ENCODE data around the gene ERBB2. TPM values are rescaled to one million over a fixed set of nuclear protein-coding genes. Genes with fewer than 3 reads are reported as not detected.

The ERBB2 gene
- total and polyA plus RNA-seq, 10 of the 15 experiments (the other 5 are each of a cell fraction or from before 2014, with no cell fraction given) = 0.39 to 7.0 (median 4.3) TPM

DNA sequence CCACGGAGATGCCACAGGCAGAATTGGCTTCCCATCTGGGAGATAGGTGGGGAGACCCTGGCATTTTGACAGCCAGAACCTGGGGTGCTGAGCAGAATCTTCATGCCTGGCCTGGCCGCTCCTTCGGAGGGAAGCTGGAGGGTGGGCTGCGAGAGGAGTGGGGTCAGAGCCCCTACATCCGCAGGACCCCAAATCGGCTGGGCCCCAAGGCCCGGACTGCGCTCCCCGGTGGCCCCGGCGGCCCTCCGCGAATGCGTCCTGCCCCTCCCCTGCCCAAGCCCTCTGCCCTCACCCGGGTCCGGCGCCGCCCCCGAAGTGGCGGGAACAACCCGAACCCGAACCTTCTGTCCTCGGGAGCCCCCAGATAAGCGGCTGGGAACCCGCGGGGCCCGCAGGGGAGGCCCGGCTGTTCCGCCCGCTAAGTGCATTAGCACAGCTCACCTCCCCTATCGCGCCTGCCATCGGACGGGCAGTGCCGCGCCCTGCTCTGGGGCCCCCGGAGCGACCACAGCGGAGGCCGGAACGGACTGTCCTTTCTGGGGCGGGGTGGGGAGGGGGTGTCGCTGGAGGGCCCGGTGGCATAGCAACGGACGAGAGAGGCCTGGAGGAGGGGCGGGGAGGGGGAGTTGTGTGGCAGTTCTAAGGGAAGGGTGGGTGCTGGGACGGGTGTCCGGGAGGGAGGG is 32.5 kb upstream of the ERBB2 start:
- Histone ChIP-seq H3K9ac (ENCODE audit: control insufficient read depth, insufficient read depth, low read length) (no peak overlapping the region), H3K27me3 (replicated peaks in 1 of 2; ENCODE audit: control insufficient read depth in 2 of 2, insufficient read depth in 2 of 2, low read length in 1 of 2) (peaks cover 4 to 6% of the 10 kb centered on the region in 2 experiments; a peak in 3 of 4 replicates), H4K20me1 (ENCODE audit: control insufficient read depth, insufficient read depth) (no peaks in the 10 kb centered on the region; the same call in 1 of the 2 replicates), H3K4me2 (ENCODE audit: control insufficient read depth, insufficient read depth) (no peak overlapping the region), H3K9me3 (replicated peaks; ENCODE audit: control insufficient read depth, insufficient read depth, low read length) (no peaks in the 10 kb centered on the region), H3K27ac (ENCODE audit: control insufficient read depth, insufficient read depth) (no peak overlapping the region), H3K79me2 (ENCODE audit: control insufficient read depth, insufficient read depth, low read length) (no peaks in the 10 kb centered on the region), H3K36me3 (ENCODE audit: control insufficient read depth in 2 of 2, insufficient read depth in 2 of 2, low read length in 1 of 2) (peaks cover 0 to 5% of the 10 kb centered on the region in 2 experiments; a peak in 2 of 4 replicates), H2AFZ (ENCODE audit: control insufficient read depth, low read depth, low read length) (no peak overlapping the region), H3K4me1 (ENCODE audit: control insufficient read depth, insufficient read depth, low read length) (no peaks in the 10 kb centered on the region), H3K4me3 (no peak overlapping the region)
- ChIA-PET CTCF (interaction anchor here (0.6 to 9.1 kb wide), 6 partner anchors 10 to 45 kb away, joined by 3 to 114 read pairs (median 4); no protein-coding TSS in a partner anchor), RAD21 (ENCODE audit: unreplicated experiment) (no interaction called here), POLR2A (interaction anchor here (0.7 kb wide), 1 partner anchor 31 kb away, joined by 4 read pairs; no protein-coding TSS in a partner anchor), SMC1A (ENCODE audit: uncharacterized antibody, unreplicated experiment) (interaction anchor here (1.5 kb wide), 1 partner anchor 46 kb away, joined by 6 read pairs; no protein-coding TSS in a partner anchor)
- no peak for TF ChIP-seq ZNF217 (IDR thresholded peaks at IDR 0.05)
- TF ChIP-seq KLF5 (IDR thresholded peaks at IDR 0.05; ENCODE audit: partially characterized antibody) = no peak
- no peak for TF ChIP-seq SMAD5 (IDR thresholded peaks at IDR 0.05; ENCODE audit: low read depth)
- no peak for TF ChIP-seq RAD21 (IDR thresholded peaks at IDR 0.05; ENCODE audit: insufficient read depth, low read depth, low read length)
- no peak for TF ChIP-seq ETV6 (conservative IDR thresholded peaks at IDR 0.05 in 1 of 2, IDR thresholded peaks at IDR 0.05 in 1 of 2; ENCODE audit: borderline replicate concordance in 1 of 2, low read depth in 1 of 2)
- no peak for TF ChIP-seq BHLHE40 (IDR thresholded peaks at IDR 0.05; ENCODE audit: borderline replicate concordance in 1 of 2, low read depth in 2 of 2, low read length in 1 of 2)
- ATAC-seq (peak; percentile 15; the same call in 1 of the 3 replicates), FAIRE-seq (no peak), DNase-seq (ENCODE audit: low read depth, low spot score) (no peak)
- no TSS peak for BruUV-seq (replicated peaks)
- 32% methylated on average over 28 of the region's 49 CpGs for WGBS (ENCODE audit: insufficient coverage, insufficient replicate concordance, low lambda C conversion rate, missing lambda C conversion rate)
- intact Hi-C loops (cut with micrococcal nuclease; ENCODE audit: unreplicated experiment) = no loop called here
- in situ Hi-C loops (cut with MboI) = no loop called here
